Activated T-cell treated with anti-CD3 and anti-CD28 coated beads, Interleukin-2, amount 50 U/mL, for 24 hours (primary cell): Measurements from ENCODE around the gene KLHL29.
A peak's percentile ranks its signal among the peaks of the same experiment; 100 is the strongest.
"Not testable (repeated sequence)": the region's sequence is repeated elsewhere in the genome, so short reads cannot be mapped to it uniquely, and the experiment has no call there.

Source experiments
- DNase-seq: peaks from one replicate; pipeline ENCODE4 v3.0.0-alpha.2; 2020
- H3K27ac Mint-ChIP-seq: 2 replicates; pipeline ENCODE4 v1.8.0; 2020; ENCODE audit warnings: mild to moderate bottlenecking, mixed read lengths
- H3K27me3 Mint-ChIP-seq: 2 replicates; pipeline ENCODE4 v1.8.0; 2020; ENCODE audit warnings: mixed read lengths
- H3K36me3 Mint-ChIP-seq: 2 replicates; pipeline ENCODE4 v1.8.0; 2020; ENCODE audit warnings: low read depth, mixed read lengths
- H3K4me1 Mint-ChIP-seq: 2 replicates; pipeline ENCODE4 v1.8.0; 2020; ENCODE audit warnings: low read depth, mixed read lengths
- H3K4me3 Mint-ChIP-seq: 2 replicates; pipeline ENCODE4 v1.8.0; 2020; ENCODE audit warnings: mild to moderate bottlenecking, moderate library complexity, mixed read lengths
- H3K9me3 Mint-ChIP-seq: 2 replicates; pipeline ENCODE4 v1.8.0; 2020; ENCODE audit warnings: mixed read lengths

Gene KLHL29

GRCh38 chr2:23381084-23381483, 3.9 kb upstream of the KLHL29 start:
- DNase-seq: no peak
- peaks cover 43% of the 10 kb centered on the region for H3K27me3 Mint-ChIP-seq
- H3K4me1 Mint-ChIP-seq: peaks cover 20% of the 10 kb centered on the region
- no peaks in the 10 kb centered on the region for H3K36me3 Mint-ChIP-seq
- H3K9me3 Mint-ChIP-seq: no peaks in the 10 kb centered on the region
- H3K4me3 Mint-ChIP-seq: peak overlapping the region; percentile 49
- H3K27ac Mint-ChIP-seq: peak overlapping the region; percentile 89

GRCh38 chr2:23381485-23381884, 3.5 kb upstream of the KLHL29 start:
- H3K4me3 Mint-ChIP-seq: no peak overlapping the region
- H3K27me3 Mint-ChIP-seq: peaks cover 44% of the 10 kb centered on the region
- no peak for DNase-seq
- H3K36me3 Mint-ChIP-seq: no peaks in the 10 kb centered on the region
- peaks cover 23% of the 10 kb centered on the region for H3K4me1 Mint-ChIP-seq
- no peak overlapping the region for H3K27ac Mint-ChIP-seq
- H3K9me3 Mint-ChIP-seq: no peaks in the 10 kb centered on the region

- Mint-ChIP-seq H3K27ac (no peak overlapping the region), H3K4me3 (no peak overlapping the region), H3K4me1 (peaks cover 27% of the 10 kb centered on the region), H3K27me3 (peaks cover 49% of the 10 kb centered on the region), H3K36me3 (no peaks in the 10 kb centered on the region), H3K9me3 (no peaks in the 10 kb centered on the region)
- DNase-seq: no peak
These were observed 1.9 kb upstream of the KLHL29 start for GRCh38 chr2:23383100-23383499.

- Mint-ChIP-seq H3K27me3 (peaks cover 71% of the 10 kb centered on the region), H3K4me3 (peak overlapping the region; percentile 36)
- no peak for DNase-seq
These were observed 370 bp downstream of the KLHL29 start for GRCh38 chr2:23385351-23385747.

GRCh38 chr2:23385748-23386338, 864 bp downstream of the KLHL29 start:
- Mint-ChIP-seq H3K36me3 (no peaks in the 10 kb centered on the region), H3K27me3 (peaks cover 71% of the 10 kb centered on the region), H3K4me1 (peaks cover 24% of the 10 kb centered on the region), H3K4me3 (peak overlapping the region; percentile 73), H3K9me3 (no peaks in the 10 kb centered on the region), H3K27ac (no peak overlapping the region)
- DNase-seq: peak; percentile 45

More at GRCh38 chr2:23385351-23385747, 370 bp downstream of the KLHL29 start:
- Mint-ChIP-seq H3K4me1 (peaks cover 28% of the 10 kb centered on the region), H3K27ac (no peak overlapping the region), H3K9me3 (no peaks in the 10 kb centered on the region), H3K36me3 (no peaks in the 10 kb centered on the region)

GRCh38 chr2:23386339-23387220, 1.6 kb downstream of the KLHL29 start:
- Mint-ChIP-seq H3K9me3 (no peaks in the 10 kb centered on the region), H3K27ac (no peak overlapping the region), H3K27me3 (peaks cover 76% of the 10 kb centered on the region), H3K4me1 (peaks cover 22% of the 10 kb centered on the region), H3K36me3 (no peaks in the 10 kb centered on the region), H3K4me3 (peak overlapping the region; percentile 73)
- peak; percentile 52 for DNase-seq

GRCh38 chr2:23387221-23387550, 2.2 kb downstream of the KLHL29 start:
- no peaks in the 10 kb centered on the region for H3K36me3 Mint-ChIP-seq
- peak overlapping the region; percentile 73 for H3K4me3 Mint-ChIP-seq
- H3K27me3 Mint-ChIP-seq: peaks cover 77% of the 10 kb centered on the region
- no peaks in the 10 kb centered on the region for H3K9me3 Mint-ChIP-seq
- no peak for DNase-seq
- H3K4me1 Mint-ChIP-seq: peaks cover 20% of the 10 kb centered on the region
- H3K27ac Mint-ChIP-seq: no peak overlapping the region

GRCh38 chr2:23387845-23388244, 2.9 kb downstream of the KLHL29 start:
- no peaks in the 10 kb centered on the region for H3K9me3 Mint-ChIP-seq
- no peaks in the 10 kb centered on the region for H3K36me3 Mint-ChIP-seq
- H3K27ac Mint-ChIP-seq: no peak overlapping the region
- no peak for DNase-seq
- peaks cover 20% of the 10 kb centered on the region for H3K4me1 Mint-ChIP-seq
- no peak overlapping the region for H3K4me3 Mint-ChIP-seq
- peaks cover 76% of the 10 kb centered on the region for H3K27me3 Mint-ChIP-seq

- Mint-ChIP-seq H3K36me3 (no peaks in the 10 kb centered on the region), H3K27me3 (peaks cover 76% of the 10 kb centered on the region), H3K27ac (no peak overlapping the region), H3K4me3 (no peak overlapping the region), H3K4me1 (peaks cover 22% of the 10 kb centered on the region), H3K9me3 (no peaks in the 10 kb centered on the region)
- DNase-seq: no peak
These were observed 3.3 kb downstream of the KLHL29 start for GRCh38 chr2:23388294-23388693.

- Mint-ChIP-seq H3K36me3 (no peaks in the 10 kb centered on the region), H3K4me1 (peaks cover 25% of the 10 kb centered on the region), H3K27ac (no peak overlapping the region), H3K9me3 (no peaks in the 10 kb centered on the region), H3K4me3 (no peak overlapping the region), H3K27me3 (peaks cover 75% of the 10 kb centered on the region)
- DNase-seq: no peak
These were observed 4.0 kb downstream of the KLHL29 start for GRCh38 chr2:23388756-23389514.

- H3K4me3 Mint-ChIP-seq: no peak overlapping the region
- peaks cover 32% of the 10 kb centered on the region for H3K4me1 Mint-ChIP-seq
- no peaks in the 10 kb centered on the region for H3K9me3 Mint-ChIP-seq
- H3K27ac Mint-ChIP-seq: no peak overlapping the region
- peaks cover 78% of the 10 kb centered on the region for H3K27me3 Mint-ChIP-seq
- DNase-seq: no peak
- no peaks in the 10 kb centered on the region for H3K36me3 Mint-ChIP-seq
These were observed 5.2 kb downstream of the KLHL29 start for GRCh38 chr2:23390152-23390551.

GRCh38 chr2:23391237-23391736, 6.3 kb downstream of the KLHL29 start:
- not testable (repeated sequence) for H3K4me3 Mint-ChIP-seq

GRCh38 chr2:23393722-23394121, 8.7 kb downstream of the KLHL29 start:
- DNase-seq: no peak
- Mint-ChIP-seq H3K4me3 (no peak overlapping the region), H3K27ac (no peak overlapping the region), H3K4me1 (peaks cover 25% of the 10 kb centered on the region), H3K27me3 (peaks cover 69% of the 10 kb centered on the region), H3K36me3 (no peaks in the 10 kb centered on the region), H3K9me3 (no peaks in the 10 kb centered on the region)

More at GRCh38 chr2:23391237-23391736, 6.3 kb downstream of the KLHL29 start:
- Mint-ChIP-seq H3K4me1 (peaks cover 30% of the 10 kb centered on the region), H3K27me3 (peaks cover 82% of the 10 kb centered on the region)
- not testable (repeated sequence) for H3K36me3 Mint-ChIP-seq, H3K9me3 Mint-ChIP-seq, DNase-seq, H3K27ac Mint-ChIP-seq

- Mint-ChIP-seq H3K27ac (no peak overlapping the region), H3K9me3 (no peaks in the 10 kb centered on the region), H3K36me3 (no peaks in the 10 kb centered on the region), H3K4me3 (no peak overlapping the region), H3K27me3 (peaks cover 59% of the 10 kb centered on the region), H3K4me1 (peaks cover 25% of the 10 kb centered on the region)
- DNase-seq: no peak
These were observed 9.7 kb downstream of the KLHL29 start for GRCh38 chr2:23394700-23395099.
